HepG2 (cell line): Measurements from ENCODE around the gene TPO. TPM values are rescaled to one million over a fixed set of nuclear protein-coding genes. Genes with fewer than 3 reads are reported as not detected.

Experiments
- ATAC-seq: fragments of 200-7000 bp; cut with Tn5 transposase; 3 replicates; pipeline ENCODE4 v1.9.1; 2020; ENCODE audit warnings: mild to moderate bottlenecking, moderate library complexity
- BruUV-seq: library from RNA; stranded (reverse); fragments of 400-500 nt; replicated peaks from 2 replicates; lab custom pipeline; 2021; lab: Mats Ljungman, UMichigan
- CTCF ChIA-PET: fragments of 300-600 bp; formaldehyde crosslinking; extraction: SDS; loops from one replicate; lab custom pipeline; 2021; ENCODE audit warnings: low total read pairs, inconsistent platforms, low intra/inter-chr PET ratio; lab: Yijun Ruan, JAX
- POLR2A ChIA-PET: fragments of 350-600 bp; sonication (Branson Sonifier 250); formaldehyde crosslinking; loops from one replicate; lab custom pipeline; 2020; ENCODE audit warnings: antibody characterized with exemption, inconsistent platforms; lab: Yijun Ruan, JAX
- DNase-seq: peaks from one replicate; pipeline ENCODE4 v3.0.0-alpha.2; 2015; ENCODE audit warnings: low spot score
- FAIRE-seq: peaks from 3 replicates; lab custom pipeline; 2011; peaks lifted over from hg19 to GRCh38; lab: Jason Lieb, UNC
- H2AFZ ChIP-seq: one replicate; pipeline ENCODE4 v1.6.1; 2011; ENCODE audit warnings: low read length, inconsistent platforms
- H3K27ac ChIP-seq: fragments of 300-600 bp; 3 replicates; pipeline ENCODE4 v1.8.0; 2011; ENCODE audit warnings: mixed run types, mild to moderate bottlenecking, mixed read lengths, low read length, inconsistent platforms; ENCODE audit not compliant: insufficient read depth; ENCODE audit errors: extremely low read length
- H3K27me3 ChIP-seq, 2 experiments: fragments of 200-600 bp in 1 of 2; 2 replicates in 1 of 2; 3 replicates in 1 of 2; pipeline versions ENCODE4 v1.6.0 to v1.8.0; 2011; ENCODE audit warnings: low read length in 2 of 2, mild to moderate bottlenecking in 2 of 2, moderate library complexity in 2 of 2, inconsistent platforms in 1 of 2; ENCODE audit not compliant: insufficient read depth in 2 of 2, control insufficient read depth in 1 of 2
- H3K36me3 ChIP-seq, 2 experiments: fragments of 200-600 bp in 1 of 2; replicated peaks in 1 of 2; 2 replicates in 1 of 2; 3 replicates in 1 of 2; pipeline versions ENCODE4 v1.5.1 to v1.8.0; 2011; ENCODE audit warnings: low read length in 2 of 2, inconsistent platforms in 1 of 2; ENCODE audit not compliant: insufficient read depth in 2 of 2, control insufficient read depth in 1 of 2
- H3K4me1 ChIP-seq: 2 replicates; pipeline ENCODE4 v1.5.1; 2012; ENCODE audit warnings: low read length, inconsistent platforms; ENCODE audit not compliant: insufficient read depth
- H3K4me2 ChIP-seq: 2 replicates; pipeline ENCODE4 v1.6.0; 2011; ENCODE audit warnings: low read depth, low read length, inconsistent platforms
- H3K4me3 ChIP-seq, 3 experiments: fragments of 200-600 bp in 1 of 3; sonication (generic), shearing (Covaris generic) in 1 of 3; replicated peaks in 1 of 3; 2 replicates each; pipeline ENCODE4 v1.5.1; 2011 to 2016; ENCODE audit warnings: low read length in 3 of 3, inconsistent platforms in 2 of 3, low read depth in 2 of 3, mild to moderate bottlenecking in 2 of 3, control low read depth in 1 of 3, mixed read lengths in 1 of 3; ENCODE audit not compliant: insufficient read depth in 1 of 3
- H3K79me2 ChIP-seq: one replicate; pipeline ENCODE4 v1.6.1; 2011; ENCODE audit warnings: low read length, inconsistent platforms; ENCODE audit not compliant: insufficient read depth
- H3K9ac ChIP-seq: 2 replicates; pipeline ENCODE4 v1.6.0; 2011; ENCODE audit warnings: mild to moderate bottlenecking, low read depth, low read length, inconsistent platforms; ENCODE audit not compliant: insufficient read depth
- H3K9me3 ChIP-seq: 2 replicates; pipeline ENCODE4 v1.5.1; 2012; ENCODE audit warnings: mild to moderate bottlenecking, low read length
- H4K20me1 ChIP-seq: 2 replicates; pipeline ENCODE4 v1.6.0; 2011; ENCODE audit warnings: inconsistent platforms, mild to moderate bottlenecking, low read length, moderate library complexity; ENCODE audit not compliant: insufficient read depth
- ZNF160 ChIP-seq: sonication (generic); formaldehyde crosslinking; IDR thresholded peaks from 2 replicates; pipeline ENCODE4 v1.8.0; 2022; ENCODE audit warnings: mild to moderate bottlenecking, inconsistent platforms, missing genetic modification reagents
- ZNF235 ChIP-seq: sonication (generic); formaldehyde crosslinking; IDR thresholded peaks from 2 replicates; pipeline ENCODE4 v1.8.1; 2023; ENCODE audit warnings: mild to moderate bottlenecking, missing genetic modification reagents, borderline replicate concordance
- ZNF329 ChIP-seq: sonication (generic); formaldehyde crosslinking; IDR thresholded peaks from 2 replicates; pipeline ENCODE4 v1.9.0; 2021; ENCODE audit warnings: low read depth, mild to moderate bottlenecking, missing genetic modification reagents
- ZNF737 ChIP-seq: sonication (generic); formaldehyde crosslinking; IDR thresholded peaks from 2 replicates; pipeline ENCODE4 v1.5.0; 2020; ENCODE audit warnings: missing genetic modification reagents, mild to moderate bottlenecking, borderline replicate concordance
- ZNF83 ChIP-seq: sonication (generic); formaldehyde crosslinking; IDR thresholded peaks from 2 replicates; pipeline ENCODE4 v1.4.0; 2020; ENCODE audit warnings: missing genetic modification reagents, mild to moderate bottlenecking, borderline replicate concordance
- WGBS: methylation state at CpG from one replicate; pipeline ENCODE4 v1.1.6; 2017; ENCODE audit warnings: low lambda C conversion rate; 5-methylcytosine and 5-hydroxymethylcytosine counted together
- in situ Hi-C: cut with HindIII; loops from 2 replicates; pipeline ENCODE4 v1.10.0; 2017; ENCODE audit warnings: low pct_unique_long_range_greater_than_20kb; ENCODE audit not compliant: extremely low pct_ligation_motif_present
- intact Hi-C: fragments of 100-400 bp; cut with micrococcal nuclease; formaldehyde crosslinking; loops from one replicate; pipeline ENCODE4 v1.10.0; 2022; ENCODE audit not compliant: unreplicated experiment
- polyA plus RNA-seq, 8 experiments: library from polyadenylated mRNA; depleted of rRNA in 3 of 8; stranded (reverse) in 7 of 8; unstranded in 1 of 8; fragments of >200 nt; fragmentation: Illumina TruSeq in 4 of 8; extraction: Trizol in 4 of 8; gene quantifications; 2 replicates each; pipeline versions ENCODE4 v1.2.1 to v1.2.3, GENCODE V29; 2011 to 2016; ENCODE audit warnings: low read depth in 4 of 8, missing spikeins in 1 of 8, mixed read lengths in 1 of 8; ENCODE audit not compliant: insufficient read depth in 1 of 8
- total RNA-seq, 5 experiments: library from RNA; depleted of rRNA; stranded (reverse); fragments of >200 nt; fragmentation: Illumina TruSeq; extraction: Trizol; gene quantifications; 2 replicates each; pipeline ENCODE4 v1.2.3, GENCODE V29; 2016; ENCODE audit warnings: low read depth in 1 of 5
- TF ChIP-seq, protein P1 (sequence below): sonication (generic); formaldehyde crosslinking; IDR thresholded peaks from 2 replicates; pipeline ENCODE4 v1.4.0; 2020; ENCODE audit warnings: missing genetic modification reagents, mild to moderate bottlenecking, borderline replicate concordance
- TF ChIP-seq, protein P2 (sequence below): sonication (generic); formaldehyde crosslinking; IDR thresholded peaks from 2 replicates; pipeline ENCODE4 v1.5.1; 2020; ENCODE audit warnings: mild to moderate bottlenecking, moderate library complexity, missing genetic modification reagents
- TF ChIP-seq, protein P3 (sequence below): IDR thresholded peaks from 2 replicates; pipeline ENCODE4 v1.6.1; 2016; ENCODE audit warnings: mild to moderate bottlenecking

Gene TPO
- total and polyA plus RNA-seq, 2 of the 13 experiments (the other 11 are each of a cell fraction or from before 2014, with no cell fraction given) = not detected

DNA sequence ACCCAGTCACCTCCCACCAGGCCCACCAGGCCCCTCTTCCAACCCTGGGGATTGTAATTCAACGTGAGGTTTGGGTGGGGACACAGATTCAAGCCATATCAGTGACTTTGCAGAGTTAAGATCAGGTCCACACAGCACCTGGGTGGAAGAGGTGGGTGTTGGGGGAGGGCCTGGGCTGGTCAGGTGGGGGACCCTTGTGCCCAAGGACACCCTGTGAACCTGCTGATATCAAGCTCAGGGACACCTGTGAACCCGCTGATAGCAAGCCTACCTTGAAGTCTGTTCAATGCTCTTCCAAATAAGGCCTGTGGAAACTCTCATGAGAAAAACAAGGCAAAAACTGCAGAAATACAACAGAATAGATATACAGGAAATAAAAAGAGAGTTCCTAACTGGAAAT lies 19.9 kb upstream of the TPO start:
- ATAC-seq = no peak
- no peaks in the 10 kb centered on the region for H3K9me3 ChIP-seq

More for the DNA sequence above, 19.9 kb upstream of the TPO start:
- DNase-seq = no peak
- H3K79me2 ChIP-seq = no peaks in the 10 kb centered on the region
- H3K36me3 ChIP-seq = no peaks in the 10 kb centered on the region
- WGBS = 0% methylated on average over 2 of the region's 2 CpGs
- in situ Hi-C loops = no loop called here
- no peak overlapping the region for H3K4me3 ChIP-seq
- ChIA-PET POLR2A (no interaction called here), CTCF (no interaction called here)
- H3K4me1 ChIP-seq = no peaks in the 10 kb centered on the region
- no peak overlapping the region for H3K4me2 ChIP-seq
- no peak for FAIRE-seq
- no TSS peak for BruUV-seq
- no peak overlapping the region for H3K27ac ChIP-seq
- TF ChIP-seq ZNF329 (no peak), ZNF737 (CRISPR knock-in tag) (no peak), ZNF160 (CRISPR knock-in tag) (no peak), ZNF83 (CRISPR knock-in tag) (no peak), ZNF235 (CRISPR knock-in tag) (no peak)
- TF ChIP-seq, protein P1, sequence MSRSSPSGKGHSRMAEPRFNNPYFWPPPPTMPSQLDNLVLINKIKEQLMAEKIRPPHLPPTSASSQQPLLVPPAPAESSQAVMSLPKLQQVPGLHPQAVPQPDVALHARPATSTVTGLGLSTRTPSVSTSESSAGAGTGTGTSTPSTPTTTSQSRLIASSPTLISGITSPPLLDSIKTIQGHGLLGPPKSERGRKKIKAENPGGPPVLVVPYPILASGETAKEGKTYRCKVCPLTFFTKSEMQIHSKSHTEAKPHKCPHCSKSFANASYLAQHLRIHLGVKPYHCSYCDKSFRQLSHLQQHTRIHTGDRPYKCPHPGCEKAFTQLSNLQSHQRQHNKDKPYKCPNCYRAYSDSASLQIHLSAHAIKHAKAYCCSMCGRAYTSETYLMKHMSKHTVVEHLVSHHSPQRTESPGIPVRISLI (CRISPR knock-in tag) = no peak
- TF ChIP-seq, protein P2, sequence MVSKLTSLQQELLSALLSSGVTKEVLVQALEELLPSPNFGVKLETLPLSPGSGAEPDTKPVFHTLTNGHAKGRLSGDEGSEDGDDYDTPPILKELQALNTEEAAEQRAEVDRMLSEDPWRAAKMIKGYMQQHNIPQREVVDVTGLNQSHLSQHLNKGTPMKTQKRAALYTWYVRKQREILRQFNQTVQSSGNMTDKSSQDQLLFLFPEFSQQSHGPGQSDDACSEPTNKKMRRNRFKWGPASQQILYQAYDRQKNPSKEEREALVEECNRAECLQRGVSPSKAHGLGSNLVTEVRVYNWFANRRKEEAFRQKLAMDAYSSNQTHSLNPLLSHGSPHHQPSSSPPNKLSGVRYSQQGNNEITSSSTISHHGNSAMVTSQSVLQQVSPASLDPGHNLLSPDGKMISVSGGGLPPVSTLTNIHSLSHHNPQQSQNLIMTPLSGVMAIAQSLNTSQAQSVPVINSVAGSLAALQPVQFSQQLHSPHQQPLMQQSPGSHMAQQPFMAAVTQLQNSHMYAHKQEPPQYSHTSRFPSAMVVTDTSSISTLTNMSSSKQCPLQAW = no peak
- TF ChIP-seq, protein P3, sequence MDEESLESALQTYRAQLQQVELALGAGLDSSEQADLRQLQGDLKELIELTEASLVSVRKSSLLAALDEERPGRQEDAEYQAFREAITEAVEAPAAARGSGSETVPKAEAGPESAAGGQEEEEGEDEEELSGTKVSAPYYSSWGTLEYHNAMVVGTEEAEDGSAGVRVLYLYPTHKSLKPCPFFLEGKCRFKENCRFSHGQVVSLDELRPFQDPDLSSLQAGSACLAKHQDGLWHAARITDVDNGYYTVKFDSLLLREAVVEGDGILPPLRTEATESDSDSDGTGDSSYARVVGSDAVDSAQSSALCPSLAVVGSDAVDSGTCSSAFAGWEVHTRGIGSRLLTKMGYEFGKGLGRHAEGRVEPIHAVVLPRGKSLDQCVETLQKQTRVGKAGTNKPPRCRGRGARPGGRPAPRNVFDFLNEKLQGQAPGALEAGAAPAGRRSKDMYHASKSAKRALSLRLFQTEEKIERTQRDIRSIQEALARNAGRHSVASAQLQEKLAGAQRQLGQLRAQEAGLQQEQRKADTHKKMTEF = no peak
- no peak overlapping the region for H3K9ac ChIP-seq
- no peaks in the 10 kb centered on the region for H4K20me1 ChIP-seq
- peaks cover 3 to 34% of the 10 kb centered on the region in 2 experiments; a peak in 3 of 5 replicates for H3K27me3 ChIP-seq
- intact Hi-C loops = no loop called here
- no peak overlapping the region for H2AFZ ChIP-seq
